GF-D8 (cell line): ENCODE measurements around the gene HID1.
"Not testable (repeated sequence)": the region's sequence is repeated elsewhere in the genome, so short reads cannot be mapped to it uniquely, and the experiment has no call there.

Experiments used
- DNase-seq: peaks from one replicate; lab custom pipeline; 2025; lab: John Stamatoyannopoulos, UW

Gene HID1

GRCh38 chr17:74922694-74923537 is 49.6 kb downstream of the HID1 start, which contains the start of gene USH1G:
Gene USH1G (minus strand): TSS chr17:74923255. CDS start chr17:74923073, 182 bp downstream.
- no peak for DNase-seq

GRCh38 chr17:74922172-74922571 is 50.4 kb downstream of the HID1 start:
- DNase-seq: no peak

GRCh38 chr17:74921769-74922168 is 50.8 kb downstream of the HID1 start:
- DNase-seq: no peak

- no peak for DNase-seq
Observed at GRCh38 chr17:74921026-74921681, 51.4 kb downstream of the HID1 start.

- no peak for DNase-seq
Observed at GRCh38 chr17:74920642-74921025, 51.9 kb downstream of the HID1 start.

- no peak for DNase-seq
Observed at GRCh38 chr17:74920306-74920620, 52.3 kb downstream of the HID1 start.

GRCh38 chr17:74919440-74920305 is 52.9 kb downstream of the HID1 start:
- no peak for DNase-seq

GRCh38 chr17:74918906-74919305 is 53.7 kb downstream of the HID1 start:
- DNase-seq: no peak

GRCh38 chr17:74917430-74917829 is 55.1 kb downstream of the HID1 start:
- DNase-seq: no peak

GRCh38 chr17:74916851-74917199 is 55.7 kb downstream of the HID1 start:
- DNase-seq: no peak

GRCh38 chr17:74916136-74916850 is 56.3 kb downstream of the HID1 start:
- DNase-seq: no peak

- not testable (repeated sequence) for DNase-seq
Observed at GRCh38 chr17:74911423-74911822, 61.1 kb downstream of the HID1 start.

- DNase-seq: not testable (repeated sequence)
Observed at GRCh38 chr17:74909097-74909496, 63.5 kb downstream of the HID1 start.

GRCh38 chr17:74907012-74907411 is 65.5 kb downstream of the HID1 start:
- DNase-seq: no peak

- not testable (repeated sequence) for DNase-seq
Observed at GRCh38 chr17:74906214-74906793, 66.3 kb downstream of the HID1 start.

GRCh38 chr17:74904687-74905409 is 67.7 kb downstream of the HID1 start:
- no peak for DNase-seq

- no peak for DNase-seq
Observed at GRCh38 chr17:74903671-74904070, 68.9 kb downstream of the HID1 start.

GRCh38 chr17:74903034-74903433 is 69.5 kb downstream of the HID1 start:
- no peak for DNase-seq

GRCh38 chr17:74901353-74902135 is 71.0 kb downstream of the HID1 start:
- DNase-seq: no peak
